GM12873 (cell line): ENCODE results near the gene GRIN1.

Experiments
- TF ChIP-seq, protein P1 (sequence below): IDR thresholded peaks from 2 replicates; pipeline ENCODE4 v1.5.1; 2012; ENCODE audit warnings: low read depth, mild to moderate bottlenecking, moderate library complexity, low read length, control low read depth; ENCODE audit not compliant: insufficient read depth; ENCODE audit errors: missing control alignments

Gene GRIN1

DNA sequence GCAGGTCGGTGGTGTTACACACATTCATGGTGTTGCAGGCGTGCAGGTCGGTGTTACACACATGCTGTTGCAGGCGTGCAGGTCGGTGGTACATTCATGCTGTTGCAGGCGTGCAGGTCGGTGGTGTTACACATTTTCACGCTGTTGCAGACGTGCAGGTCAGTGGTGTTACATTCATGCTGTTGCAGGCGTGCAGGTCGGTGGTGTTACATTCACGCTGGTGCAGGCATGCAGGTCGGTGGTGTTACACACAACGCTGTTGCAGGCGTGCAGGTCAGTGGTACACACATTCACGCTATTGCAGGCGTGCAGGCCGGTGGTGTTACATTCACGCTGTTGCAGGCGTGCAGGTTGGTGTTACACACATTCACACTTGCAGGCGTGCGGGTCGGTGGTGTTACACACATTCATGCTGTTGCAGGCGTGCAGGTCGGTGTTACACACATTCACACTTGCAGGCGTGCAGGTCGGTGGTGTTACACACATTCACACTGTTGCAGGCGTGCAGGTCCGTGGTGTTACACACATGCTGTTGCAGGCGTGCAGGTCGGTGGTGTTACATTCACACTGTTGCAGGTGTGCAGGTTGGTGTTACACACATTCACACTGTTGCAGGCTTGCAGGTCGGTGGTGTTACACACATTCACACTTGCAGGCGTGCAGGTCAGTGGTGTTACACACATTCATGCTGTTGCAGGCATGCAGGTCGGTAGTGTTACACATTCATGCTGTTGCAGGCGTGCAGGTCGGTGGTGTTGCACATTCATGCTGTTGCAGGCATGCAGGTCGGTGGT lies 35.6 kb upstream of the GRIN1 start:
- TF ChIP-seq, protein P1, sequence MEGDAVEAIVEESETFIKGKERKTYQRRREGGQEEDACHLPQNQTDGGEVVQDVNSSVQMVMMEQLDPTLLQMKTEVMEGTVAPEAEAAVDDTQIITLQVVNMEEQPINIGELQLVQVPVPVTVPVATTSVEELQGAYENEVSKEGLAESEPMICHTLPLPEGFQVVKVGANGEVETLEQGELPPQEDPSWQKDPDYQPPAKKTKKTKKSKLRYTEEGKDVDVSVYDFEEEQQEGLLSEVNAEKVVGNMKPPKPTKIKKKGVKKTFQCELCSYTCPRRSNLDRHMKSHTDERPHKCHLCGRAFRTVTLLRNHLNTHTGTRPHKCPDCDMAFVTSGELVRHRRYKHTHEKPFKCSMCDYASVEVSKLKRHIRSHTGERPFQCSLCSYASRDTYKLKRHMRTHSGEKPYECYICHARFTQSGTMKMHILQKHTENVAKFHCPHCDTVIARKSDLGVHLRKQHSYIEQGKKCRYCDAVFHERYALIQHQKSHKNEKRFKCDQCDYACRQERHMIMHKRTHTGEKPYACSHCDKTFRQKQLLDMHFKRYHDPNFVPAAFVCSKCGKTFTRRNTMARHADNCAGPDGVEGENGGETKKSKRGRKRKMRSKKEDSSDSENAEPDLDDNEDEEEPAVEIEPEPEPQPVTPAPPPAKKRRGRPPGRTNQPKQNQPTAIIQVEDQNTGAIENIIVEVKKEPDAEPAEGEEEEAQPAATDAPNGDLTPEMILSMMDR, result no peak

DNA sequence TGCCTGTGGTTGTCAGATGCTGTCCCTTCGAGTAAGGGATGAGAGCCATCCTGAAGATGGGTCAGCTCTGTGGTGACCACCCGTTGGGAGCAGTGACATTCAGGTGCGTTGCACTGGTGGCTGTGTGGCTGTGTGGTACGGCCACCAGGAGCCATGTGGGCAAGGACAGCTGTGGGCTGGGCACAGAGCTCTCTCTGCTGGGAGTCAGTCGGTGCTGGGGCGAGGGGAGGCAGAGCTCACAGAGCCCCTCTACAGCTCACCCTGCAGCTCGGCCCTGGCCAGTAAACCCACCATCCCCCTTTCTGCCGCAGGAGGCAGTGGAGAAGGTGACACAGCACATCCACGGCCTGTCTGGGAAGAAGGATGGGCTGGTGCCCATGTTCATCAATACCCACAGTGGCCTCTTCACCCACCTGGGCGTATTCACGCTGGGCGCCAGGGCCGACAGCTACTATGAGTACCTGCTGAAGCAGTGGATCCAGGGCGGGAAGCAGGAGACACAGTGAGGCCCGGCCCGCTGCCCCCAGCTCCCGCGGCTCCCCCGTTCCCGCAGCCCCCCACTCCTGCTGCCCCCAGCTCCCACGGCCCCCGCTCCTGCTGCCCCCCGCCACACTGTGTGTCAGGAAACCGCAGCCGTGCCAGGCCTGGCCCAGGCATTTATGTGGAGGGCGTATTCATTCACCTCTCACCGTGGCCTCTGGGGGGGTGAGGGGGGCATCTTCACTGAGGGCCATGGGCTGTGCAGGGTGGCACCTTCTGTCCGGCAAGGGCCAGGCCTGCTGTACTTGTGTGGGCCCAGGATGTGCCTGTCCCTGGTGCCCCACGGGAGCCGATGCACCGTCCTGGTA lies 32.9 kb upstream of the GRIN1 start:
- TF ChIP-seq, protein P1, result no peak

DNA sequence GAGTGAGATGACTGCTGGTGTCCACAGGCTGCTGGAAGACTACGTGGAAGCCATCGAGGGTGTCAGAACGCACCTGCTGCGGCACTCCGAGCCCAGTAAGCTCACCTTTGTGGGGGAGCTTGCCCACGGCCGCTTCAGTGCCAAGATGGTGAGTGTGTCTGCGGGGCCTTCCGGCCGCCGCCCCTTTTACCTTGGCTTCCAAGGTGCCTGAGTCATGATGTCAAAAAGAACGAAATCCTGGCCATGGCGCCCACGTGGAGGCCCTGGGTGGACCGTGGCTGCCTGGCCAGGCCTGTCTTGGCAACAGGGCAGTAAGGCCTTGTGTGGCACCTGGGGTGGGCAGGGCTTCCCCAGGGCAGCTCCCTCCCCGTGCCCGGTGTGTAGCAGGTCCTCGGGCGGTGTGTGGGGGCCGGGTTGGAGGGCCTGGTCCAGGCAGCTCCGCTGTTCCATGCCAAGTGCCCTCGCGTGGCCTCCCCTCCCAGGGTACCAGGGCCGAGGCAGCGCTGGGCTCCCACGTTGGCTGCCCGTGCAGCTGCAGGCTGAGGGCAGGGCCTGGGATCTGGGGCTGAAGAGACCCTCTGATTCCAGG lies 32.2 kb upstream of the GRIN1 start:
- TF ChIP-seq, protein P1, result no peak

DNA sequence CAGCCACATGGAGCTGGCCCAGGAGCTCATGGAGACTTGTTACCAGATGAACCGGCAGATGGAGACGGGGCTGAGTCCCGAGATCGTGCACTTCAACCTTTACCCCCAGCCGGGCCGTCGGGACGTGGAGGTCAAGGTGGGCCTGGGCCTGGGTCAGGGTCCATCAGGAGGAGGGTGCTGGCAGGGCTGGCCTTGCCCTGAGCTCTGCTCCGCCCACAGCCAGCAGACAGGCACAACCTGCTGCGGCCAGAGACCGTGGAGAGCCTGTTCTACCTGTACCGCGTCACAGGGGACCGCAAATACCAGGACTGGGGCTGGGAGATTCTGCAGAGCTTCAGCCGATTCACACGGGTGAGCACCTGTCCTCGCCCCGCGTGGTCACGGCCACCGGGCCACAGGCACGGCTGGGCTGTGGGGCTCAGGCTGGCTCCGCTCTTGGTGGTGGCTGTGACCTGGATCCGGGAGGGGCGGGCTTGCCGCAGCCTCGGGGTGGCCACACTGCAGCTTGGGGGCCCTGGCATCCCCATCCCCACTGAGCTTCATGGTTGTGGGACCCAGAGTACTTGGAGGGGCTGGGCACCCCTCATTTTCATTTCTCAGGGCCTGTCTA lies 31.5 kb upstream of the GRIN1 start:
- TF ChIP-seq, protein P1, result no peak

DNA sequence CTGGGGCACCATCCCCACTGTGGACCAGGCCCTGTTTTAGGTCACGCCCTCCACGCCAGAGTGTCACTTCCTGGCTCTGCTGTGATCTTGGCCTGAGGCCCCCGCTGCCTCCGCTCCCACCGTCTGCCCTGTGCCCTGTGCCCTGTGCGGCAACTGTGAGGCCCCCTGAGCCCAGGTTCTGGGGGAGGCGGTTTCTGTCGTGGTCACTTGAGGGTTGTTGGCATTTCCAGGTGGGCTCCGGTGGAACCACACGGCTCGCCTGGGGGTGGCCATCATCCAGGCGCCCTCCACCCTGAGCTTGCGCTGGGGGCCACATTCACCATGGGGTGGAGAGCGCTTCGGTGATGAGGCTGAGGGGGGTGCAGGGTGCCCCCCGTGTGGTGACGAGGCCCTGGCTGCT lies 31.0 kb upstream of the GRIN1 start:
- TF ChIP-seq, protein P1, result no peak

DNA sequence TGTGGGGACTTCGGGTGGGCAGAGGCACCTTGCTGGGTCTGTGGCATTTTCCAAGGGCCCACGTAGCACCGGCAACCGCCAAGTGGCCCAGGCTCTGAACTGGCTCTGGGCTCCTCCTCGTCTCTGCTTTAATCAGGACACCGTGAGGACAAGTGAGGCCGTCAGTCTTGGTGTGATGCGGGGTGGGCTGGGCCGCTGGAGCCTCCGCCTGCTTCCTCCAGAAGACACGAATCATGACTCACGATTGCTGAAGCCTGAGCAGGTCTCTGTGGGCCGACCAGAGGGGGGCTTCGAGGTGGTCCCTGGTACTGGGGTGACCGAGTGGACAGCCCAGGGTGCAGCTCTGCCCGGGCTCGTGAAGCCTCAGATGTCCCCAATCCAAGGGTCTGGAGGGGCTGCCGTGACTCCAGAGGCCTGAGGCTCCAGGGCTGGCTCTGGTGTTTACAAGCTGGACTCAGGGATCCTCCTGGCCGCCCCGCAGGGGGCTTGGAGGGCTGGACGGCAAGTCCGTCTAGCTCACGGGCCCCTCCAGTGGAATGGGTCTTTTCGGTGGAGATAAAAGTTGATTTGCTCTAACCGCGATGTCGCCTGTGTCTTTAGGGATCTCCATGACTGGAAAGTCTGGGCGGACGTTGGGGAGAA lies 30.2 kb upstream of the GRIN1 start:
- TF ChIP-seq, protein P1, result no peak
